MM.1S (cell line): ENCODE data around the gene CLASP1.

ENCODE experiments used
- EZH2 ChIP-seq: fragments of 300-600 bp; sonication (generic); optimal IDR thresholded peaks from 2 replicates; pipeline ENCODE3; 2017; ENCODE audit warnings: low read depth, mild to moderate bottlenecking, antibody characterized with exemption, low read length, mixed read lengths
- TF ChIP-seq, protein P1 (sequence below): fragments of 300-600 bp; sonication (generic); IDR thresholded peaks from 2 replicates; pipeline ENCODE4 v1.5.1; 2016; ENCODE audit warnings: antibody characterized with exemption, low read length, mixed read lengths

DNA sequence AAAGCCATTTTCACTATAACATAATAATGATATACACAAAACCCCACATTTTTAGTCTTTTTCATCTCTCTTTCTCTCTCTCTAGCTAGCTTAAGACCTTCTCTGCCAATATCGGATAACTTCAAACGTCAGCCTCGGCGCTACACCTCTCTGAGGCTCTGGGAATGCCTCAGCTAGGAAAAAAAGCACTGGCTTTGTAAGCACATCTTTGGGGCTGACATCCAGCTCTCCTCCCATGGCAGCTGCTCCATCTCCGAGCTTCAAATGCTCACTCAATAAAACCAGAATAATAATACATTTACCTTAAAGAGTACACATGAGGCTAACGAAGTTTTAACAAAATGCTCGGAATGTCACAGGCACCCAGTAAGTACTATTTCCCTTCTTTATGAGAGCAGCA lies 107.8 kb downstream of the CLASP1 start:
- no peak for TF ChIP-seq EZH2
- TF ChIP-seq, protein P1, sequence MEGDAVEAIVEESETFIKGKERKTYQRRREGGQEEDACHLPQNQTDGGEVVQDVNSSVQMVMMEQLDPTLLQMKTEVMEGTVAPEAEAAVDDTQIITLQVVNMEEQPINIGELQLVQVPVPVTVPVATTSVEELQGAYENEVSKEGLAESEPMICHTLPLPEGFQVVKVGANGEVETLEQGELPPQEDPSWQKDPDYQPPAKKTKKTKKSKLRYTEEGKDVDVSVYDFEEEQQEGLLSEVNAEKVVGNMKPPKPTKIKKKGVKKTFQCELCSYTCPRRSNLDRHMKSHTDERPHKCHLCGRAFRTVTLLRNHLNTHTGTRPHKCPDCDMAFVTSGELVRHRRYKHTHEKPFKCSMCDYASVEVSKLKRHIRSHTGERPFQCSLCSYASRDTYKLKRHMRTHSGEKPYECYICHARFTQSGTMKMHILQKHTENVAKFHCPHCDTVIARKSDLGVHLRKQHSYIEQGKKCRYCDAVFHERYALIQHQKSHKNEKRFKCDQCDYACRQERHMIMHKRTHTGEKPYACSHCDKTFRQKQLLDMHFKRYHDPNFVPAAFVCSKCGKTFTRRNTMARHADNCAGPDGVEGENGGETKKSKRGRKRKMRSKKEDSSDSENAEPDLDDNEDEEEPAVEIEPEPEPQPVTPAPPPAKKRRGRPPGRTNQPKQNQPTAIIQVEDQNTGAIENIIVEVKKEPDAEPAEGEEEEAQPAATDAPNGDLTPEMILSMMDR, result no peak
